HepG2 (cell line): ENCODE results near the gene SPTBN5. TPM values are rescaled to one million over a fixed set of nuclear protein-coding genes. Genes with fewer than 3 reads are reported as not detected.

Experiments used
- ATAC-seq: fragments of 200-7000 bp; cut with Tn5 transposase; 3 replicates; pipeline ENCODE4 v1.9.1; 2020; ENCODE audit warnings: mild to moderate bottlenecking, moderate library complexity
- BruUV-seq: library from RNA; stranded (reverse); fragments of 400-500 nt; replicated peaks from 2 replicates; lab custom pipeline; 2021; lab: Mats Ljungman, UMichigan
- CTCF ChIA-PET: fragments of 300-600 bp; formaldehyde crosslinking; extraction: SDS; loops from one replicate; lab custom pipeline; 2021; ENCODE audit warnings: low total read pairs, inconsistent platforms, low intra/inter-chr PET ratio; lab: Yijun Ruan, JAX
- POLR2A ChIA-PET: fragments of 350-600 bp; sonication (Branson Sonifier 250); formaldehyde crosslinking; loops from one replicate; lab custom pipeline; 2020; ENCODE audit warnings: antibody characterized with exemption, inconsistent platforms; lab: Yijun Ruan, JAX
- DNase-seq: peaks from one replicate; pipeline ENCODE4 v3.0.0-alpha.2; 2015; ENCODE audit warnings: low spot score
- FAIRE-seq: peaks from 3 replicates; lab custom pipeline; 2011; peaks lifted over from hg19 to GRCh38; lab: Jason Lieb, UNC
- H2AFZ ChIP-seq: one replicate; pipeline ENCODE4 v1.6.1; 2011; ENCODE audit warnings: low read length, inconsistent platforms
- H3K27ac ChIP-seq: fragments of 300-600 bp; 3 replicates; pipeline ENCODE4 v1.8.0; 2011; ENCODE audit warnings: mixed run types, mild to moderate bottlenecking, mixed read lengths, low read length, inconsistent platforms; ENCODE audit not compliant: insufficient read depth; ENCODE audit errors: extremely low read length
- H3K27me3 ChIP-seq, 2 experiments: fragments of 200-600 bp in 1 of 2; 2 replicates in 1 of 2; 3 replicates in 1 of 2; pipeline versions ENCODE4 v1.6.0 to v1.8.0; 2011; ENCODE audit warnings: low read length in 2 of 2, mild to moderate bottlenecking in 2 of 2, moderate library complexity in 2 of 2, inconsistent platforms in 1 of 2; ENCODE audit not compliant: insufficient read depth in 2 of 2, control insufficient read depth in 1 of 2
- H3K36me3 ChIP-seq, 2 experiments: fragments of 200-600 bp in 1 of 2; replicated peaks in 1 of 2; 2 replicates in 1 of 2; 3 replicates in 1 of 2; pipeline versions ENCODE4 v1.5.1 to v1.8.0; 2011; ENCODE audit warnings: low read length in 2 of 2, inconsistent platforms in 1 of 2; ENCODE audit not compliant: insufficient read depth in 2 of 2, control insufficient read depth in 1 of 2
- H3K4me1 ChIP-seq: 2 replicates; pipeline ENCODE4 v1.5.1; 2012; ENCODE audit warnings: low read length, inconsistent platforms; ENCODE audit not compliant: insufficient read depth
- H3K4me2 ChIP-seq: 2 replicates; pipeline ENCODE4 v1.6.0; 2011; ENCODE audit warnings: low read depth, low read length, inconsistent platforms
- H3K4me3 ChIP-seq, 3 experiments: fragments of 200-600 bp in 1 of 3; sonication (generic), shearing (Covaris generic) in 1 of 3; replicated peaks in 1 of 3; 2 replicates each; pipeline ENCODE4 v1.5.1; 2011 to 2016; ENCODE audit warnings: low read length in 3 of 3, inconsistent platforms in 2 of 3, low read depth in 2 of 3, mild to moderate bottlenecking in 2 of 3, control low read depth in 1 of 3, mixed read lengths in 1 of 3; ENCODE audit not compliant: insufficient read depth in 1 of 3
- H3K79me2 ChIP-seq: one replicate; pipeline ENCODE4 v1.6.1; 2011; ENCODE audit warnings: low read length, inconsistent platforms; ENCODE audit not compliant: insufficient read depth
- H3K9ac ChIP-seq: 2 replicates; pipeline ENCODE4 v1.6.0; 2011; ENCODE audit warnings: mild to moderate bottlenecking, low read depth, low read length, inconsistent platforms; ENCODE audit not compliant: insufficient read depth
- H3K9me3 ChIP-seq: 2 replicates; pipeline ENCODE4 v1.5.1; 2012; ENCODE audit warnings: mild to moderate bottlenecking, low read length
- H4K20me1 ChIP-seq: 2 replicates; pipeline ENCODE4 v1.6.0; 2011; ENCODE audit warnings: inconsistent platforms, mild to moderate bottlenecking, low read length, moderate library complexity; ENCODE audit not compliant: insufficient read depth
- AFF4 ChIP-seq: sonication (generic); formaldehyde crosslinking; IDR thresholded peaks from 2 replicates; pipeline ENCODE4 v1.4.0; 2020; ENCODE audit warnings: missing genetic modification reagents
- ATM ChIP-seq: fragments of 450-650 bp; IDR thresholded peaks from 2 replicates; pipeline ENCODE4 v1.7.1; 2017; ENCODE audit warnings: mild to moderate bottlenecking, borderline replicate concordance
- IKZF4 ChIP-seq: sonication (generic); formaldehyde crosslinking; IDR thresholded peaks from 2 replicates; pipeline ENCODE4 v1.5.1; 2020; ENCODE audit warnings: borderline replicate concordance, mild to moderate bottlenecking, low read depth, missing genetic modification reagents; ENCODE audit errors: not compliant biosample characterization
- NPAS2 ChIP-seq: sonication (generic); formaldehyde crosslinking; IDR thresholded peaks from 2 replicates; pipeline ENCODE4 v1.8.0; 2022; ENCODE audit warnings: mild to moderate bottlenecking, missing genetic modification reagents, borderline replicate concordance
- PTBP1 ChIP-seq: fragments of 200-400 bp; formaldehyde crosslinking; IDR thresholded peaks from 2 replicates; pipeline ENCODE4 v1.6.1; 2018; ENCODE audit warnings: low read length, low read depth; ENCODE audit not compliant: poor library complexity, severe bottlenecking
- RARA ChIP-seq: IDR thresholded peaks from 2 replicates; pipeline ENCODE4 v1.6.1; 2016; ENCODE audit warnings: missing genetic modification reagents, missing compliant biosample characterization
- RBFOX2 ChIP-seq: fragments of 200-400 bp; formaldehyde crosslinking; IDR thresholded peaks from 2 replicates; pipeline ENCODE4 v1.6.1; 2017; ENCODE audit warnings: low read depth, mild to moderate bottlenecking, low read length
- SIN3A ChIP-seq: IDR thresholded peaks from 2 replicates; pipeline ENCODE4 v1.6.1; 2011; ENCODE audit warnings: low read depth, mild to moderate bottlenecking, control low read depth, low read length, borderline replicate concordance
- SIN3B ChIP-seq: fragments of 150-350 bp; IDR thresholded peaks from 2 replicates; pipeline ENCODE4 v1.6.1; 2014; ENCODE audit warnings: low read length
- SIX4 ChIP-seq: sonication (generic); formaldehyde crosslinking; IDR thresholded peaks from 2 replicates; pipeline ENCODE4 v1.4.0; 2020; ENCODE audit warnings: missing genetic modification reagents
- SP1 ChIP-seq, 2 experiments: fragments of 450-650 bp in 1 of 2; sonication (generic) in 1 of 2; formaldehyde crosslinking in 1 of 2; IDR thresholded peaks; 2 replicates each; pipeline versions ENCODE4 v1.4.0 to v1.6.1; 2016 to 2020; ENCODE audit warnings: missing genetic modification reagents in 1 of 2
- SRSF4 ChIP-seq: fragments of 200-400 bp; formaldehyde crosslinking; IDR thresholded peaks from one replicate; pipeline ENCODE4 v1.6.1; 2018; ENCODE audit warnings: mild to moderate bottlenecking, low read depth, low read length, moderate library complexity; ENCODE audit not compliant: poor library complexity, severe bottlenecking
- SSRP1 ChIP-seq: IDR thresholded peaks from 2 replicates; pipeline ENCODE4 v1.6.1; 2016; ENCODE audit warnings: control low read depth
- TOE1 ChIP-seq: sonication (generic); formaldehyde crosslinking; IDR thresholded peaks from 2 replicates; pipeline ENCODE4 v1.4.0; 2020; ENCODE audit warnings: mild to moderate bottlenecking, missing genetic modification reagents
- ZBTB39 ChIP-seq: sonication (generic); formaldehyde crosslinking; IDR thresholded peaks from 2 replicates; pipeline ENCODE4 v1.5.0; 2020; ENCODE audit warnings: missing genetic modification reagents
- ZNF33A ChIP-seq: sonication (generic); formaldehyde crosslinking; IDR thresholded peaks from 2 replicates; pipeline ENCODE4 v1.5.1; 2020; ENCODE audit warnings: missing genetic modification reagents, mild to moderate bottlenecking, moderate library complexity, borderline replicate concordance
- WGBS: methylation state at CpG from one replicate; pipeline ENCODE4 v1.1.6; 2017; ENCODE audit warnings: low lambda C conversion rate; 5-methylcytosine and 5-hydroxymethylcytosine counted together
- in situ Hi-C: cut with HindIII; loops from 2 replicates; pipeline ENCODE4 v1.10.0; 2017; ENCODE audit warnings: low pct_unique_long_range_greater_than_20kb; ENCODE audit not compliant: extremely low pct_ligation_motif_present
- intact Hi-C: fragments of 100-400 bp; cut with micrococcal nuclease; formaldehyde crosslinking; loops from one replicate; pipeline ENCODE4 v1.10.0; 2022; ENCODE audit not compliant: unreplicated experiment
- polyA plus RNA-seq, 8 experiments: library from polyadenylated mRNA; depleted of rRNA in 3 of 8; stranded (reverse) in 7 of 8; unstranded in 1 of 8; fragments of >200 nt; fragmentation: Illumina TruSeq in 4 of 8; extraction: Trizol in 4 of 8; gene quantifications; 2 replicates each; pipeline versions ENCODE4 v1.2.1 to v1.2.3, GENCODE V29; 2011 to 2016; ENCODE audit warnings: low read depth in 4 of 8, missing spikeins in 1 of 8, mixed read lengths in 1 of 8; ENCODE audit not compliant: insufficient read depth in 1 of 8
- total RNA-seq, 5 experiments: library from RNA; depleted of rRNA; stranded (reverse); fragments of >200 nt; fragmentation: Illumina TruSeq; extraction: Trizol; gene quantifications; 2 replicates each; pipeline ENCODE4 v1.2.3, GENCODE V29; 2016; ENCODE audit warnings: low read depth in 1 of 5
- TF ChIP-seq, protein P1 (sequence below): sonication (generic); formaldehyde crosslinking; IDR thresholded peaks from 2 replicates; pipeline ENCODE4 v1.9.0; 2021; ENCODE audit warnings: missing genetic modification reagents, mild to moderate bottlenecking, borderline replicate concordance

SPTBN5 gene
- total and polyA plus RNA-seq, 2 of the 13 experiments (the other 11 are each of a cell fraction or from before 2014, with no cell fraction given): 0.01 to 0.07 TPM

DNA sequence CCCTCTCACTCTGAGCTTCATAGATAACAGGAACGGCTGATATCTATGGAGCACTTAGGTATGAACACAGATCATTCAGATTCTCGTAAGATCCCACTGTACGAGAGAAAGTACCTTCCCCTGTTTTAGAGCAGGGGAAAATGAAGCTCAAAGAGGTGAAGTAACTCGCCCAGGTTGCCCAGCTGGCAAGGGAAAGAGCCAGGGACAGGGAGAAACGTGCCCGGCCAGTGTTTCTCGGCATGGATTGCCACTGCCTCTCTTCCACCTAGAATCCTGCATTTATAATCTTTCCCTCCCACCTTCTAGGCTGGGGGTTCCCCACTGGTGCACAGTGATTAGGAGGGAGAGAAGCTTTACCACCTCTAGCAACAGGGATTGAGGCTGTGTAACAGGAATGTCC, 39.5 kb upstream of the SPTBN5 start:
- H3K79me2 ChIP-seq: no peaks in the 10 kb centered on the region
- TF ChIP-seq, protein P1, sequence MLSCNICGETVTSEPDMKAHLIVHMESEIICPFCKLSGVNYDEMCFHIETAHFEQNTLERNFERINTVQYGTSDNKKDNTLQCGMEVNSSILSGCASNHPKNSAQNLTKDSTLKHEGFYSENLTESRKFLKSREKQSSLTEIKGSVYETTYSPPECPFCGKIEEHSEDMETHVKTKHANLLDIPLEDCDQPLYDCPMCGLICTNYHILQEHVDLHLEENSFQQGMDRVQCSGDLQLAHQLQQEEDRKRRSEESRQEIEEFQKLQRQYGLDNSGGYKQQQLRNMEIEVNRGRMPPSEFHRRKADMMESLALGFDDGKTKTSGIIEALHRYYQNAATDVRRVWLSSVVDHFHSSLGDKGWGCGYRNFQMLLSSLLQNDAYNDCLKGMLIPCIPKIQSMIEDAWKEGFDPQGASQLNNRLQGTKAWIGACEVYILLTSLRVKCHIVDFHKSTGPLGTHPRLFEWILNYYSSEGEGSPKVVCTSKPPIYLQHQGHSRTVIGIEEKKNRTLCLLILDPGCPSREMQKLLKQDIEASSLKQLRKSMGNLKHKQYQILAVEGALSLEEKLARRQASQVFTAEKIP (CRISPR knock-in tag): no peak
- TF ChIP-seq SRSF4: no peak
- TF ChIP-seq ZBTB39 (CRISPR knock-in tag): no peak
- TF ChIP-seq SIN3A: no peak
- TF ChIP-seq PTBP1: no peak
- no peak for TF ChIP-seq SSRP1 (CRISPR knock-in tag)
- no peak for TF ChIP-seq ATM
- no peak for TF ChIP-seq TOE1 (CRISPR knock-in tag)
- no peak for TF ChIP-seq AFF4 (CRISPR knock-in tag)
- no peak for TF ChIP-seq SP1 (IDR thresholded peaks at IDR 0.05)
- TF ChIP-seq SP1 (CRISPR knock-in tag; IDR thresholded peaks at IDR 0.05): no peak
- TF ChIP-seq SIX4 (CRISPR knock-in tag): no peak
- TF ChIP-seq SIN3B: no peak
- TF ChIP-seq NPAS2 (CRISPR knock-in tag): no peak
- no peak for TF ChIP-seq RBFOX2
- TF ChIP-seq IKZF4: no peak
- no peak for TF ChIP-seq RARA (CRISPR knock-in tag)
- TF ChIP-seq ZNF33A (CRISPR knock-in tag): no peak
- DNase-seq (no peak), FAIRE-seq (no peak), ATAC-seq (no peak)
- H3K9me3 ChIP-seq: no peaks in the 10 kb centered on the region
- intact Hi-C loops: no loop called here
- H3K4me3 ChIP-seq: no peak overlapping the region
- no peaks in the 10 kb centered on the region; a peak in 1 of 5 replicates for H3K36me3 ChIP-seq
- no peak overlapping the region for H2AFZ ChIP-seq
- H3K4me1 ChIP-seq: peaks cover 20% of the 10 kb centered on the region
- peaks cover 5% of the 10 kb centered on the region; the same call in 1 of the 2 replicates for H4K20me1 ChIP-seq
- ChIA-PET CTCF (no interaction called here), POLR2A (no interaction called here)
- H3K27ac ChIP-seq: no peak overlapping the region
- no peak overlapping the region for H3K4me2 ChIP-seq
- no peak overlapping the region for H3K9ac ChIP-seq
- in situ Hi-C loops: no loop called here
- no TSS peak for BruUV-seq
- no peaks in the 10 kb centered on the region for H3K27me3 ChIP-seq
- 92% methylated on average over 7 of the region's 7 CpGs for WGBS
